Stimulated activated naive B cell treated with anti-CD40 and anti-IgM and Interleukin-4, amounts not matched to agents 10 μg/mL and 1 μg/mL and 100 μg/mL, for 72 hours (primary cell): Measurements from ENCODE around the gene PDZD7.

Source experiments
- ATAC-seq, 2 donors: fragments of 150-1000 bp; cut with Tn5 transposase; replicated peaks; 2 replicates each; pipeline ENCODE4 v1.10.0; 2021; ENCODE audit warnings: moderate library complexity in 1 of 2
- DNase-seq: peaks from one replicate; pipeline ENCODE4 v3.0.0; 2021
- H3K27ac Mint-ChIP-seq: one replicate; pipeline ENCODE4 v1.8.0; 2022; ENCODE audit warnings: mild to moderate bottlenecking, mixed read lengths
- H3K27me3 Mint-ChIP-seq, 2 donors: one replicate each; pipeline ENCODE4 v1.8.0; 2022; ENCODE audit warnings: mixed read lengths in 2 of 2
- H3K36me3 Mint-ChIP-seq, 2 donors: one replicate each; pipeline ENCODE4 v1.8.0; 2022; ENCODE audit warnings: mixed read lengths in 2 of 2, mild to moderate bottlenecking in 1 of 2
- H3K4me1 Mint-ChIP-seq, 2 donors: one replicate each; pipeline ENCODE4 v1.8.0; 2022; ENCODE audit warnings: mixed read lengths in 2 of 2, mild to moderate bottlenecking in 1 of 2
- H3K4me3 Mint-ChIP-seq, 2 donors: one replicate each; pipeline ENCODE4 v1.8.0; 2022; ENCODE audit warnings: mild to moderate bottlenecking in 2 of 2, mixed read lengths in 2 of 2, moderate library complexity in 1 of 2
- H3K9me3 Mint-ChIP-seq, 2 donors: one replicate each; pipeline ENCODE4 v1.8.0; 2022; ENCODE audit warnings: mixed read lengths in 2 of 2, mild to moderate bottlenecking in 1 of 2

Gene PDZD7

GRCh38 chr10:101065481-101066145 is 34.7 kb upstream of the PDZD7 start:
- H3K9me3 Mint-ChIP-seq, result no peaks in the 10 kb centered on the region
- no peaks in the 10 kb centered on the region for H3K36me3 Mint-ChIP-seq
- peaks cover 22 to 59% of the 10 kb centered on the region in 2 donors for H3K4me1 Mint-ChIP-seq
- H3K27ac Mint-ChIP-seq, result no peak overlapping the region
- peaks cover 27 to 49% of the 10 kb centered on the region in 2 donors for H3K27me3 Mint-ChIP-seq
- DNase-seq (no peak), ATAC-seq (no peak)
- H3K4me3 Mint-ChIP-seq, result peak overlapping the region; percentile 88 to 89

GRCh38 chr10:101064415-101065030 is 33.6 kb upstream of the PDZD7 start:
- Mint-ChIP-seq H3K4me1 (peaks cover 21 to 62% of the 10 kb centered on the region in 2 donors), H3K27ac (no peak overlapping the region), H3K4me3 (no peak overlapping the region), H3K9me3 (no peaks in the 10 kb centered on the region), H3K27me3 (peaks cover 27 to 49% of the 10 kb centered on the region in 2 donors), H3K36me3 (no peaks in the 10 kb centered on the region)
- no peak for DNase-seq
- ATAC-seq, result no peak

- DNase-seq (no peak), ATAC-seq (no peak)
- Mint-ChIP-seq H3K27me3 (peaks cover 27 to 49% of the 10 kb centered on the region in 2 donors), H3K36me3 (no peaks in the 10 kb centered on the region), H3K4me3 (no peak overlapping the region), H3K27ac (peak overlapping the region; percentile 65), H3K4me1 (peaks cover 21 to 65% of the 10 kb centered on the region in 2 donors), H3K9me3 (no peaks in the 10 kb centered on the region)
Observed at GRCh38 chr10:101063548-101064414, 32.9 kb upstream of the PDZD7 start.

GRCh38 chr10:101063050-101063525 is 32.2 kb upstream of the PDZD7 start:
- Mint-ChIP-seq H3K4me1 (peaks cover 21 to 65% of the 10 kb centered on the region in 2 donors), H3K27ac (no peak overlapping the region), H3K36me3 (no peaks in the 10 kb centered on the region), H3K27me3 (peaks cover 27 to 49% of the 10 kb centered on the region in 2 donors), H3K9me3 (no peaks in the 10 kb centered on the region), H3K4me3 (peak overlapping the region; percentile 25 to 99)
- ATAC-seq (no peak), DNase-seq (no peak)

- ATAC-seq, result peak; percentile 28 to 32
- peak overlapping the region; percentile 72 to 99 for H3K4me3 Mint-ChIP-seq
- H3K27ac Mint-ChIP-seq, result peak overlapping the region; percentile 7
- peak; percentile 32 for DNase-seq
- H3K27me3 Mint-ChIP-seq, result peaks cover 27 to 48% of the 10 kb centered on the region in 2 donors
- no peaks in the 10 kb centered on the region for H3K36me3 Mint-ChIP-seq
- H3K4me1 Mint-ChIP-seq, result peaks cover 21 to 61% of the 10 kb centered on the region in 2 donors
- no peaks in the 10 kb centered on the region for H3K9me3 Mint-ChIP-seq
Observed at GRCh38 chr10:101062232-101063049, 31.5 kb upstream of the PDZD7 start.

GRCh38 chr10:101061624-101062231 is 30.8 kb upstream of the PDZD7 start, which contains the start of gene KAZALD1:
Gene KAZALD1 (plus strand): TSS chr10:101061989. CDS start chr10:101062593, 604 bp downstream.
- Mint-ChIP-seq H3K27ac (peak within 1 kb of the TSS; percentile 98), H3K9me3 (no peaks in the 10 kb centered on the region)

GRCh38 chr10:101060951-101061623 is 30.2 kb upstream of the PDZD7 start:
- Mint-ChIP-seq H3K4me3 (peak overlapping the region; percentile 98 to 99), H3K9me3 (no peaks in the 10 kb centered on the region), H3K4me1 (peaks cover 19 to 50% of the 10 kb centered on the region in 2 donors), H3K36me3 (no peaks in the 10 kb centered on the region), H3K27ac (peak overlapping the region; percentile 98), H3K27me3 (peaks cover 18 to 36% of the 10 kb centered on the region in 2 donors)
- ATAC-seq, result peak; percentile 70 to 81
- no peak for DNase-seq

More at GRCh38 chr10:101061624-101062231, 30.8 kb upstream of the PDZD7 start, which contains the start of gene KAZALD1:
- Mint-ChIP-seq H3K4me3 (peak within 1 kb of the TSS; percentile 98 to 99), H3K4me1 (peaks cover 21 to 56% of the 10 kb centered on the region in 2 donors), H3K36me3 (no peaks in the 10 kb centered on the region), H3K27me3 (peaks cover 23 to 43% of the 10 kb centered on the region in 2 donors)
- ATAC-seq (no peak), DNase-seq (no peak)

- H3K4me3 Mint-ChIP-seq, result peak overlapping the region; percentile 98 to 99
- H3K27ac Mint-ChIP-seq, result peak overlapping the region; percentile 98
- peak; percentile 73 to 75 for ATAC-seq
- DNase-seq, result peak; percentile 89
- H3K27me3 Mint-ChIP-seq, result peaks cover 15 to 28% of the 10 kb centered on the region in 2 donors
- no peaks in the 10 kb centered on the region for H3K9me3 Mint-ChIP-seq
- peaks cover 16 to 46% of the 10 kb centered on the region in 2 donors for H3K4me1 Mint-ChIP-seq
- no peaks in the 10 kb centered on the region for H3K36me3 Mint-ChIP-seq
Observed at GRCh38 chr10:101060036-101060950, 29.4 kb upstream of the PDZD7 start.

GRCh38 chr10:101056365-101057151 is 25.6 kb upstream of the PDZD7 start:
- Mint-ChIP-seq H3K9me3 (no peaks in the 10 kb centered on the region), H3K27me3 (no peaks in the 10 kb centered on the region), H3K27ac (no peak overlapping the region), H3K4me3 (no peak overlapping the region), H3K36me3 (no peaks in the 10 kb centered on the region), H3K4me1 (peaks cover 5 to 14% of the 10 kb centered on the region in 2 donors)
- ATAC-seq (no peak), DNase-seq (no peak)

GRCh38 chr10:101055411-101055810 is 24.5 kb upstream of the PDZD7 start:
- DNase-seq (no peak), ATAC-seq (no peak)
- H3K4me1 Mint-ChIP-seq, result peaks cover 9 to 18% of the 10 kb centered on the region in 2 donors
- H3K27ac Mint-ChIP-seq, result no peak overlapping the region
- H3K27me3 Mint-ChIP-seq, result peaks cover 7 to 8% of the 10 kb centered on the region in 2 donors
- no peaks in the 10 kb centered on the region for H3K9me3 Mint-ChIP-seq
- H3K4me3 Mint-ChIP-seq, result no peak overlapping the region
- no peaks in the 10 kb centered on the region for H3K36me3 Mint-ChIP-seq

GRCh38 chr10:101054876-101055275 is 23.9 kb upstream of the PDZD7 start:
- H3K27ac Mint-ChIP-seq, result no peak overlapping the region
- no peak overlapping the region for H3K4me3 Mint-ChIP-seq
- H3K4me1 Mint-ChIP-seq, result peaks cover 7 to 19% of the 10 kb centered on the region in 2 donors
- ATAC-seq (no peak), DNase-seq (no peak)
- no peaks in the 10 kb centered on the region for H3K36me3 Mint-ChIP-seq
- peaks cover 13% of the 10 kb centered on the region in 2 donors for H3K27me3 Mint-ChIP-seq
- H3K9me3 Mint-ChIP-seq, result no peaks in the 10 kb centered on the region
